ENCODE results near the gene SSTR5. TPM values are rescaled to one million over a fixed set of nuclear protein-coding genes. Genes with fewer than 3 reads are reported as not detected.

The SSTR5 gene
- total RNA-seq, 6 experiments from 2014 or later: not detected

DNA sequence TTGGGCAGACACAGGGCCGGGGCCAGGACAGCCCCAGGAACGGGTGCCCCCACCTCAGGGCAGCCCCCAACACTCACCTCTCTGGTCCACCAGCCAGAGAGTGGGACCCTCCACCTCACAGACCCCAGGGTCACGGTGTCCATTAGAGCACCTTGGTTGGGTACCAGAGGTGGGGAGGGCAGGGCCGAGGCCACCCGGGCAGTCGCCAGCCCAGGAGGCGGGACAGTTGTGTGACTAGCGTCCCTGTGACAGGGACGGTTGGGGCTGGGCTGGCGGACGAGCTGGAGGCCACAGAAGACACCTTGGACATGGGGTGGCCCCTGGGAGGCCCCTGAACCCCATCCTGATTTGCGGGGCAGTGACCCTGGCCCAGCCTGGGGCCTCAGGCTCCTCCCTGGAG lies 35.2 kb downstream of the SSTR5 start:
- H3K4me1 Mint-ChIP-seq (ENCODE audit: low read depth): no peaks in the 10 kb centered on the region
- no peaks in the 10 kb centered on the region for H3K9me3 Mint-ChIP-seq
- H3K36me3 Mint-ChIP-seq (ENCODE audit: low read depth): no peaks in the 10 kb centered on the region
- TF ChIP-seq, protein P1, sequence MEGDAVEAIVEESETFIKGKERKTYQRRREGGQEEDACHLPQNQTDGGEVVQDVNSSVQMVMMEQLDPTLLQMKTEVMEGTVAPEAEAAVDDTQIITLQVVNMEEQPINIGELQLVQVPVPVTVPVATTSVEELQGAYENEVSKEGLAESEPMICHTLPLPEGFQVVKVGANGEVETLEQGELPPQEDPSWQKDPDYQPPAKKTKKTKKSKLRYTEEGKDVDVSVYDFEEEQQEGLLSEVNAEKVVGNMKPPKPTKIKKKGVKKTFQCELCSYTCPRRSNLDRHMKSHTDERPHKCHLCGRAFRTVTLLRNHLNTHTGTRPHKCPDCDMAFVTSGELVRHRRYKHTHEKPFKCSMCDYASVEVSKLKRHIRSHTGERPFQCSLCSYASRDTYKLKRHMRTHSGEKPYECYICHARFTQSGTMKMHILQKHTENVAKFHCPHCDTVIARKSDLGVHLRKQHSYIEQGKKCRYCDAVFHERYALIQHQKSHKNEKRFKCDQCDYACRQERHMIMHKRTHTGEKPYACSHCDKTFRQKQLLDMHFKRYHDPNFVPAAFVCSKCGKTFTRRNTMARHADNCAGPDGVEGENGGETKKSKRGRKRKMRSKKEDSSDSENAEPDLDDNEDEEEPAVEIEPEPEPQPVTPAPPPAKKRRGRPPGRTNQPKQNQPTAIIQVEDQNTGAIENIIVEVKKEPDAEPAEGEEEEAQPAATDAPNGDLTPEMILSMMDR (IDR thresholded peaks at IDR 0.05): no peak
- peaks cover 42% of the 10 kb centered on the region for H3K27me3 Mint-ChIP-seq (ENCODE audit: insufficient read depth)
- no peak overlapping the region for H3K4me3 Mint-ChIP-seq
- DNase-seq: no peak
- H3K27ac Mint-ChIP-seq: no peak overlapping the region

DNA sequence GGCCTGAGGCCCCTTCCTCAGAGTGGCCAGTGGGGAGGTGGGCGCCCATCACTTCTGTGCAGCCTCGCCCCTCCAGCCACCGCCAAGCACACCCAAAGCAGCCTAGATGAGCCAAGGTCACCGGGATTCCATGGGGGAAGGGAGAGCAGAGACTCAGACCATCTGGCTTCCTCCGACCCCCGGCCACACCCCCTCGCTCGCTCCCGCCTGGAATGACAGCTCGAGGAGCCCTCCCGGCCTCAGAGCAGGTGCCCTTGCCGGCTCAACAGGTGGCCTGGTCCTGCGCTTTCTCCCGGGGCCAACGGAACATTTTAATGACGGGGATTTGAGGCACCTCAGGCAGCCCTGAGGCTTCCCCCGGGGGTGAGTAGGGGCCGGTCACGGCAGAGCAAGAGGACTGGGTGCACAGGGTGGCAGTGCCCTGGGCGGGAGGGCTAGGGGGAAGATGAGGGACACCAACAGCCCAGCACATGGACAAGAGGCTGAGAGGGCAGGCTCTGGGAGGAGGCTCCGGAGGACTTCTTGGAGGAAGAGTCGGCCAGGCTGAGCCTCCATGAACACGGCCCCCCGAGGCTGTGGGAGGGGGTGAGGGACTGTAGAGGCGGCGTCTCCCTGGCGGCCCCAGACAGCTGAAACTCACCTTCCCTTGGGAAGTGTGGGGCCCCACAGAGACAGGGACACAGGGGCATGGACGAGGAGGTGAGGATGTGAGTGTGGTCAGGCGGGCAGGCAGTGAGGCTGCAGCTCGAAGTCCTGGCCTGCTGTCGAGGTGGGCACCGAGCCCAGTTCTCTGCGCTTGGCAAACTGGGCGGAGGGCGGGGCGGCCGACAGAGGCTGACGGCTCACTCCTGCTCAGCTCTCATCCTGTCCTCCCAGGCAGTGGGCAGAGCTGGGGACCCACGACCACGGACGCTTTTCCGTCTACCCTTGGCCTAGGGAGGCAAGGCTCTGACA lies 36.0 kb downstream of the SSTR5 start:
- DNase-seq: no peak
- Mint-ChIP-seq H3K4me1 (ENCODE audit: low read depth) (no peaks in the 10 kb centered on the region), H3K36me3 (ENCODE audit: low read depth) (no peaks in the 10 kb centered on the region), H3K9me3 (no peaks in the 10 kb centered on the region), H3K27me3 (ENCODE audit: insufficient read depth) (peaks cover 45% of the 10 kb centered on the region), H3K27ac (no peak overlapping the region), H3K4me3 (no peak overlapping the region)
- TF ChIP-seq, protein P1 (IDR thresholded peaks at IDR 0.05): no peak

DNA sequence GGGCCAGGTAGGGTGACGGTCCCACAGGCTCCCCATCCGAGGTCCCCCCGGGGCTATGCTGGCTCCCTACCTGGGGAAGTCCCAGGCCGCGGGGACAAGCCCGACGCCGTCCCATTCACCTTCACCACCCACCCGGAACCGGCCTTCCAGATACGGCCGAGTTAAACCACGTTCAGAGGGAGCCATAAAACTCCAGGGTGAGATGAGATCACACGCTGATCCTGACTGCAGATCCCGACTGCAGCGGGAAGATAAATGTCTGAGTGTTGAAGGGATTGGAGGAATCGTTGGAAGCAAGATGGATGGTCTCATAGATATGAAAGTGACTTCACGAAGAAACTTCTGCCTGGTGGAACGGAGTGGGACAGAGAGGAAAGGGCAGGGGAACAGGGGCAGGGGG lies 37.1 kb downstream of the SSTR5 start:
- no peaks in the 10 kb centered on the region for H3K9me3 Mint-ChIP-seq
- H3K4me1 Mint-ChIP-seq (ENCODE audit: low read depth): no peaks in the 10 kb centered on the region
- H3K4me3 Mint-ChIP-seq: no peak overlapping the region
- TF ChIP-seq, protein P1 (IDR thresholded peaks at IDR 0.05): no peak
- no peak overlapping the region for H3K27ac Mint-ChIP-seq
- no peaks in the 10 kb centered on the region for H3K36me3 Mint-ChIP-seq (ENCODE audit: low read depth)
- DNase-seq: no peak
- H3K27me3 Mint-ChIP-seq (ENCODE audit: insufficient read depth): peaks cover 43% of the 10 kb centered on the region

DNA sequence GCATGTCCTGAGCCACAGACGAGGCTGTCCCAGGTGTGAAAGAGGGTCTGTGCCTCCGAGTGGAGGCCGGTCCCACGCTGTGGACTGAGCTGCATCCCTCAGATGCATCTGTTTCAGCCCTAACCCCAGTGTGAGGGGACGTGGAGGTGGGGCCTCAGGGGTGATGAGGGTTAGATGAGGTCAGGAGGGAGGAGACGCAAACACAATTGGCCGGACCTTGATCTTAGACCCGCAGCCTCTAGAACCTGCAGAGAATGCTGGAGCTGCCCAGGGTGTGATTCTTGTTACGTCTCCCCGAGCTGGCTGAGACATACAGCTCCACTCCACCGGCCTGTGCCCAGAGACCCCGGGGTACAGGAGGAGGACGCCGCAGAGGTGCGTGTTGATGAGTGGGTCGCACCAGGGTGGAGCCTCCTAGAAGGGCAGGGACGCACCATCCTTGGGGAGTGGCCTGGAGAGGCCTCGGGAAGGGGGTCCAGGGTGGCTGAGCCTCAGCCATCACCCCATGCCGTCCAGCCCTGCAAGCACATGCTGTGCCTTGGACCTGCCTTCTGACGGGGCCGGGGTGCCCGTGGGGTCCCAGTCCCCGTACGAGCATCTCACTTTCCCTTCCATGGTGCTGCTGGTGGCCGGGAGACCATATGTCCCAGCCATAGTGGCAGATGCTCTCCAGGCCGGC lies 40.1 kb downstream of the SSTR5 start:
- no peak overlapping the region for H3K4me3 Mint-ChIP-seq
- DNase-seq: no peak
- no peak overlapping the region for H3K27ac Mint-ChIP-seq
- TF ChIP-seq, protein P1 (IDR thresholded peaks at IDR 0.05): no peak
- no peaks in the 10 kb centered on the region for H3K4me1 Mint-ChIP-seq (ENCODE audit: low read depth)
- H3K27me3 Mint-ChIP-seq (ENCODE audit: insufficient read depth): peaks cover 39% of the 10 kb centered on the region
- H3K36me3 Mint-ChIP-seq (ENCODE audit: low read depth): no peaks in the 10 kb centered on the region
- H3K9me3 Mint-ChIP-seq: no peaks in the 10 kb centered on the region

DNA sequence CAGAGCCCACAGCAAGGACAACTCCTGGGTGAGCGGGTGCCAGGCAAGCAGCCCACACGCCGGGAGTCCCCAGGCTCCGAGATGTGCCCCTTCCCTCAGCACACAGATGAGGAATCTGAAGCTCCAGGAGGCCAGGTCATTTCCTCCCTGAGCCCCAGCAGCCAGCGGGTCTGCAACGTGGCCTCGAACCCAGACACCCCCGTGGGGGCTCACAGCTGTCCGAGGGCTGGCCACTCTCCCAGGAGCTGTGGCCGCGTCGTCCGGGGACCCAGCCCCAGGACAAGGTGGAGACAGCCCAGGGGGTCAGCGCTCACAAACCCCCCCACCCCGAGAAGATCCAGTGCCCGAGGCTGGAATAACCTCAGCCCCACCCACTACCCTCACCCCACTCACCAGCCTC lies 40.9 kb downstream of the SSTR5 start:
- Mint-ChIP-seq H3K36me3 (ENCODE audit: low read depth) (no peaks in the 10 kb centered on the region), H3K27ac (no peak overlapping the region), H3K27me3 (ENCODE audit: insufficient read depth) (peaks cover 39% of the 10 kb centered on the region), H3K4me1 (ENCODE audit: low read depth) (no peaks in the 10 kb centered on the region), H3K4me3 (no peak overlapping the region), H3K9me3 (no peaks in the 10 kb centered on the region)
- DNase-seq: no peak
- TF ChIP-seq, protein P1 (IDR thresholded peaks at IDR 0.05): no peak
